HepG2 (cell line): ENCODE results near the gene LRRC45. TPM values are rescaled to one million over a fixed set of nuclear protein-coding genes. Genes with fewer than 3 reads are reported as not detected.

Experiments
- AGO2 ChIP-seq: fragments of 200-400 bp; formaldehyde crosslinking; optimal IDR thresholded peaks from 2 replicates; pipeline ENCODE3; 2017; ENCODE audit warnings: mild to moderate bottlenecking, low read depth, low read length, moderate library complexity
- ELK4 ChIP-seq: sonication (generic); formaldehyde crosslinking; IDR thresholded peaks from 2 replicates; pipeline ENCODE4 v1.9.0; 2021; ENCODE audit warnings: missing genetic modification reagents, borderline replicate concordance
- HNRNPUL1 ChIP-seq: fragments of 200-400 bp; formaldehyde crosslinking; IDR thresholded peaks from 2 replicates; pipeline ENCODE4 v1.6.1; 2017; ENCODE audit warnings: low read depth, mild to moderate bottlenecking, low read length, moderate library complexity
- PATZ1 ChIP-seq: sonication (generic); formaldehyde crosslinking; IDR thresholded peaks from 2 replicates; pipeline ENCODE4 v1.4.0; 2020; ENCODE audit warnings: missing genetic modification reagents
- POLR2G ChIP-seq: fragments of 200-400 bp; formaldehyde crosslinking; IDR thresholded peaks from 2 replicates; pipeline ENCODE4 v1.6.1; 2018; ENCODE audit warnings: mild to moderate bottlenecking, low read depth, low read length, moderate library complexity
- RBFOX2 ChIP-seq: fragments of 200-400 bp; formaldehyde crosslinking; IDR thresholded peaks from 2 replicates; pipeline ENCODE4 v1.6.1; 2017; ENCODE audit warnings: low read depth, mild to moderate bottlenecking, low read length
- RELA ChIP-seq: sonication (generic); formaldehyde crosslinking; IDR thresholded peaks from 2 replicates; pipeline ENCODE4 v1.4.0; 2020; ENCODE audit warnings: missing genetic modification reagents
- RXRA ChIP-seq: sonication (generic); formaldehyde crosslinking; IDR thresholded peaks from 2 replicates; pipeline ENCODE4 v1.5.1; 2020; ENCODE audit warnings: missing genetic modification reagents
- SRSF1 ChIP-seq: fragments of 200-400 bp; formaldehyde crosslinking; optimal IDR thresholded peaks from 2 replicates; pipeline ENCODE3; 2017; ENCODE audit warnings: mild to moderate bottlenecking, low read depth, low read length, moderate library complexity
- TCF7L2 ChIP-seq: IDR thresholded peaks from 2 replicates; pipeline ENCODE4 v1.6.1; 2011; ENCODE audit warnings: mild to moderate bottlenecking, low read depth, low read length, moderate library complexity
- TEAD3 ChIP-seq: optimal IDR thresholded peaks from 2 replicates; pipeline ENCODE3; 2016; ENCODE audit warnings: borderline replicate concordance
- ZBTB33 ChIP-seq: sonication (generic); formaldehyde crosslinking; IDR thresholded peaks from 2 replicates; pipeline ENCODE4 v1.4.0; 2020; ENCODE audit warnings: missing genetic modification reagents
- ZNF280B ChIP-seq: sonication (generic); formaldehyde crosslinking; IDR thresholded peaks from 2 replicates; pipeline ENCODE4 v1.5.0; 2020; ENCODE audit warnings: missing genetic modification reagents, mild to moderate bottlenecking, borderline replicate concordance
- ZNF547 ChIP-seq: sonication (generic); formaldehyde crosslinking; IDR thresholded peaks from 2 replicates; pipeline ENCODE4 v1.5.1; 2020; ENCODE audit warnings: mild to moderate bottlenecking, missing genetic modification reagents
- ZNF646 ChIP-seq: sonication (generic); formaldehyde crosslinking; IDR thresholded peaks from 2 replicates; pipeline ENCODE4 v1.9.0; 2021; ENCODE audit warnings: mild to moderate bottlenecking, missing genetic modification reagents
- ZNF749 ChIP-seq: sonication (generic); formaldehyde crosslinking; IDR thresholded peaks from 2 replicates; pipeline ENCODE4 v1.8.0; 2022; ENCODE audit warnings: mild to moderate bottlenecking, missing genetic modification reagents, moderate library complexity, borderline replicate concordance
- polyA plus RNA-seq, 8 experiments: library from polyadenylated mRNA; depleted of rRNA in 3 of 8; stranded (reverse) in 7 of 8; unstranded in 1 of 8; fragments of >200 nt; fragmentation: Illumina TruSeq in 4 of 8; extraction: Trizol in 4 of 8; gene quantifications; 2 replicates each; pipeline versions ENCODE4 v1.2.1 to v1.2.3, GENCODE V29; 2011 to 2016; ENCODE audit warnings: low read depth in 4 of 8, missing spikeins in 1 of 8, mixed read lengths in 1 of 8; ENCODE audit not compliant: insufficient read depth in 1 of 8
- total RNA-seq, 5 experiments: library from RNA; depleted of rRNA; stranded (reverse); fragments of >200 nt; fragmentation: Illumina TruSeq; extraction: Trizol; gene quantifications; 2 replicates each; pipeline ENCODE4 v1.2.3, GENCODE V29; 2016; ENCODE audit warnings: low read depth in 1 of 5

Gene LRRC45
- total and polyA plus RNA-seq, 2 of the 13 experiments (the other 11 are each of a cell fraction or from before 2014, with no cell fraction given): 11.6 to 48.1 TPM

- peak; percentile 55; the same call in 1 of the 2 replicates for TF ChIP-seq ZNF646 (CRISPR knock-in tag)
- no peak for TF ChIP-seq HNRNPUL1
- TF ChIP-seq RXRA (CRISPR knock-in tag): 0 out of 2 replicates have a peak, but pooled peaks have one; percentile 11
- TF ChIP-seq POLR2G: peak; percentile 71
- TF ChIP-seq ZBTB33 (CRISPR knock-in tag): peak; percentile 32
- TF ChIP-seq PATZ1: no peak
- no peak for TF ChIP-seq ZNF749 (CRISPR knock-in tag)
- TF ChIP-seq TCF7L2: no peak
- no peak for TF ChIP-seq RELA
- peak; percentile 20 for TF ChIP-seq SRSF1
- no peak for TF ChIP-seq ZNF280B (CRISPR knock-in tag)
- TF ChIP-seq ZNF547 (CRISPR knock-in tag): no peak
- no peak for TF ChIP-seq ELK4 (CRISPR knock-in tag)
- peak; percentile 77 for TF ChIP-seq RBFOX2
- peak; percentile 99 for TF ChIP-seq AGO2
- no peak for TF ChIP-seq TEAD3 (CRISPR knock-in tag)
Measured at GRCh38 chr17:82005701-82006348, 17.3 kb upstream of the LRRC45 start (continued).
